Renal cortex interstitium (tissue), 11 donors: ENCODE measurements around the gene INSIG1. TPM values are rescaled to one million over a fixed set of nuclear protein-coding genes. Genes with fewer than 3 reads are reported as not detected.

ENCODE experiments used
- DNase-seq, 11 donors: peaks; one replicate each; pipeline ENCODE4 v3.0.0-alpha.2; 2013; ENCODE audit warnings: low read depth in 9 of 11, low spot score in 4 of 11; ENCODE audit errors: extremely low read depth in 1 of 11
- polyA plus RNA-seq, 3 donors: library from polyadenylated mRNA; unstranded; fragments of 120-200 nt; gene quantifications; one replicate each; pipeline ENCODE4 v1.2.1, GENCODE V29; 2013; ENCODE audit not compliant: insufficient read length in 3 of 3

The INSIG1 gene
- polyA plus RNA-seq, 3 donors = 25.9 to 37.1 (median 36.4) TPM

GRCh38 chr7:155293721-155294510, 3.8 kb upstream of the INSIG1 start:
- no peak for DNase-seq

GRCh38 chr7:155294511-155294778, 3.2 kb upstream of the INSIG1 start:
- no peak for DNase-seq

- no peak for DNase-seq
Measured at GRCh38 chr7:155295511-155295910, 2.2 kb upstream of the INSIG1 start.

- DNase-seq = no peak
Measured at GRCh38 chr7:155296006-155296787, 1.5 kb upstream of the INSIG1 start.

GRCh38 chr7:155296788-155297516, 726 bp upstream of the INSIG1 start:
- DNase-seq = peak in 7 of 11 donors; percentile 25 to 50 (median 35)

- no peak for DNase-seq
Measured at GRCh38 chr7:155298288-155298833, 683 bp downstream of the INSIG1 start.

GRCh38 chr7:155298834-155299534, 1.3 kb downstream of the INSIG1 start:
- peak; percentile 44 to 90 (median 76) for DNase-seq

- DNase-seq = no peak
Measured at GRCh38 chr7:155299535-155300202, 2.0 kb downstream of the INSIG1 start.

- no peak for DNase-seq
Measured at GRCh38 chr7:155300641-155301452, 3.2 kb downstream of the INSIG1 start.

GRCh38 chr7:155303039-155303593, 5.4 kb downstream of the INSIG1 start:
- DNase-seq = no peak

GRCh38 chr7:155303897-155304296, 6.2 kb downstream of the INSIG1 start:
- DNase-seq = no peak

GRCh38 chr7:155305231-155305904, 7.7 kb downstream of the INSIG1 start:
- no peak for DNase-seq

GRCh38 chr7:155306673-155307470, 9.2 kb downstream of the INSIG1 start:
- no peak for DNase-seq

- no peak for DNase-seq
Measured at GRCh38 chr7:155308330-155309020, 10.8 kb downstream of the INSIG1 start.

GRCh38 chr7:155309021-155309338, 11.3 kb downstream of the INSIG1 start:
- no peak for DNase-seq
